Measurements from ENCODE around the gene TUBE1.

DNA sequence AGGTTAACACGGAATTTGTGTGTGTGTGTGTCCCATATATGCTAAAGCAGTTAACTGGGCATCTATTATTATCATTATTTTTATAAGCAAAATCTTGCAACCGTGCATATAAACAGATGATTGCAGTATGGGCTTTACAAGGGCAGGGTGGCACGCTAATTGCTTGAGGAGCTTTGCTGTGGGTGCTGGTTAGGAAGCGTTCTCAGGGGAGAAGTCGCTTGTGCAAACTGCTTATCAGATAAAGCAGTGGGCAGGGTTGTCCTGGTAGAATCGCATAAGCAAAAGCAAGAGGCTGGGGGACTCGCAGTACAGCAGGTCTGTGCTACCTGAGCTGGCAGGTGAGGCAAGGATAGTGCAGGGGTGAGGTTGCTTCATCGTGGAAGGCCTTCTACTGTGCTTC lies 43.1 kb downstream of the TUBE1 start:
- TF ChIP-seq, protein P1, sequence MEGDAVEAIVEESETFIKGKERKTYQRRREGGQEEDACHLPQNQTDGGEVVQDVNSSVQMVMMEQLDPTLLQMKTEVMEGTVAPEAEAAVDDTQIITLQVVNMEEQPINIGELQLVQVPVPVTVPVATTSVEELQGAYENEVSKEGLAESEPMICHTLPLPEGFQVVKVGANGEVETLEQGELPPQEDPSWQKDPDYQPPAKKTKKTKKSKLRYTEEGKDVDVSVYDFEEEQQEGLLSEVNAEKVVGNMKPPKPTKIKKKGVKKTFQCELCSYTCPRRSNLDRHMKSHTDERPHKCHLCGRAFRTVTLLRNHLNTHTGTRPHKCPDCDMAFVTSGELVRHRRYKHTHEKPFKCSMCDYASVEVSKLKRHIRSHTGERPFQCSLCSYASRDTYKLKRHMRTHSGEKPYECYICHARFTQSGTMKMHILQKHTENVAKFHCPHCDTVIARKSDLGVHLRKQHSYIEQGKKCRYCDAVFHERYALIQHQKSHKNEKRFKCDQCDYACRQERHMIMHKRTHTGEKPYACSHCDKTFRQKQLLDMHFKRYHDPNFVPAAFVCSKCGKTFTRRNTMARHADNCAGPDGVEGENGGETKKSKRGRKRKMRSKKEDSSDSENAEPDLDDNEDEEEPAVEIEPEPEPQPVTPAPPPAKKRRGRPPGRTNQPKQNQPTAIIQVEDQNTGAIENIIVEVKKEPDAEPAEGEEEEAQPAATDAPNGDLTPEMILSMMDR (conservative IDR thresholded peaks at IDR 0.05; ENCODE audit: low read depth in 2 of 2), result no peak
- TF ChIP-seq CREB1 (CRISPR knock-in tag; IDR thresholded peaks at IDR 0.05; ENCODE audit: low read depth) (no peak), JUNB (IDR thresholded peaks at IDR 0.05; ENCODE audit: unreplicated experiment) (no peak), EZH2 (IDR thresholded peaks at IDR 0.05; ENCODE audit: low read depth, unreplicated experiment) (no peak), POLR2AphosphoS5 (IDR thresholded peaks at IDR 0.05; ENCODE audit: low read depth) (no peak), ZNF331 (CRISPR knock-in tag; IDR thresholded peaks at IDR 0.05; ENCODE audit: low read depth) (no peak), EZH2phosphoT487 (IDR thresholded peaks at IDR 0.05; ENCODE audit: unreplicated experiment) (no peak), ZNF114 (CRISPR knock-in tag; IDR thresholded peaks at IDR 0.05) (no peak)
- TF ChIP-seq, protein P2, sequence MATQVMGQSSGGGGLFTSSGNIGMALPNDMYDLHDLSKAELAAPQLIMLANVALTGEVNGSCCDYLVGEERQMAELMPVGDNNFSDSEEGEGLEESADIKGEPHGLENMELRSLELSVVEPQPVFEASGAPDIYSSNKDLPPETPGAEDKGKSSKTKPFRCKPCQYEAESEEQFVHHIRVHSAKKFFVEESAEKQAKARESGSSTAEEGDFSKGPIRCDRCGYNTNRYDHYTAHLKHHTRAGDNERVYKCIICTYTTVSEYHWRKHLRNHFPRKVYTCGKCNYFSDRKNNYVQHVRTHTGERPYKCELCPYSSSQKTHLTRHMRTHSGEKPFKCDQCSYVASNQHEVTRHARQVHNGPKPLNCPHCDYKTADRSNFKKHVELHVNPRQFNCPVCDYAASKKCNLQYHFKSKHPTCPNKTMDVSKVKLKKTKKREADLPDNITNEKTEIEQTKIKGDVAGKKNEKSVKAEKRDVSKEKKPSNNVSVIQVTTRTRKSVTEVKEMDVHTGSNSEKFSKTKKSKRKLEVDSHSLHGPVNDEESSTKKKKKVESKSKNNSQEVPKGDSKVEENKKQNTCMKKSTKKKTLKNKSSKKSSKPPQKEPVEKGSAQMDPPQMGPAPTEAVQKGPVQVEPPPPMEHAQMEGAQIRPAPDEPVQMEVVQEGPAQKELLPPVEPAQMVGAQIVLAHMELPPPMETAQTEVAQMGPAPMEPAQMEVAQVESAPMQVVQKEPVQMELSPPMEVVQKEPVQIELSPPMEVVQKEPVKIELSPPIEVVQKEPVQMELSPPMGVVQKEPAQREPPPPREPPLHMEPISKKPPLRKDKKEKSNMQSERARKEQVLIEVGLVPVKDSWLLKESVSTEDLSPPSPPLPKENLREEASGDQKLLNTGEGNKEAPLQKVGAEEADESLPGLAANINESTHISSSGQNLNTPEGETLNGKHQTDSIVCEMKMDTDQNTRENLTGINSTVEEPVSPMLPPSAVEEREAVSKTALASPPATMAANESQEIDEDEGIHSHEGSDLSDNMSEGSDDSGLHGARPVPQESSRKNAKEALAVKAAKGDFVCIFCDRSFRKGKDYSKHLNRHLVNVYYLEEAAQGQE (IDR thresholded peaks at IDR 0.05; ENCODE audit: unreplicated experiment), result no peak
- TF ChIP-seq, protein P3, sequence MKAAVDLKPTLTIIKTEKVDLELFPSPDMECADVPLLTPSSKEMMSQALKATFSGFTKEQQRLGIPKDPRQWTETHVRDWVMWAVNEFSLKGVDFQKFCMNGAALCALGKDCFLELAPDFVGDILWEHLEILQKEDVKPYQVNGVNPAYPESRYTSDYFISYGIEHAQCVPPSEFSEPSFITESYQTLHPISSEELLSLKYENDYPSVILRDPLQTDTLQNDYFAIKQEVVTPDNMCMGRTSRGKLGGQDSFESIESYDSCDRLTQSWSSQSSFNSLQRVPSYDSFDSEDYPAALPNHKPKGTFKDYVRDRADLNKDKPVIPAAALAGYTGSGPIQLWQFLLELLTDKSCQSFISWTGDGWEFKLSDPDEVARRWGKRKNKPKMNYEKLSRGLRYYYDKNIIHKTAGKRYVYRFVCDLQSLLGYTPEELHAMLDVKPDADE (IDR thresholded peaks at IDR 0.05), result no peak
